BLaER1 treated with 17β-estradiol and CSF1 and Interleukin-3, amounts not matched to agents 10 nM and 100 nM (cell line): ENCODE measurements around the gene KCNC3.
A peak's percentile ranks its signal among the peaks of the same experiment; 100 is the strongest.

ENCODE experiments used
- H3K27ac ChIP-seq, 11 experiments: shearing (Covaris generic); formaldehyde crosslinking; 2 replicates each; pipeline ENCODE4 v1.8.1; 2022
- H3K27me3 ChIP-seq, 11 experiments: shearing (Covaris generic); formaldehyde crosslinking; 2 replicates each; pipeline ENCODE4 v1.8.1; 2022
- H3K36me3 ChIP-seq, 11 experiments: shearing (Covaris generic); formaldehyde crosslinking; 2 replicates each; pipeline ENCODE4 v1.8.1; 2022
- H3K4me1 ChIP-seq, 10 experiments: shearing (Covaris generic); formaldehyde crosslinking; 2 replicates each; pipeline ENCODE4 v1.8.1; 2022
- H3K4me2 ChIP-seq, 11 experiments: shearing (Covaris generic); formaldehyde crosslinking; 2 replicates each; pipeline ENCODE4 v1.8.1; 2022
- H3K4me3 ChIP-seq, 10 experiments: shearing (Covaris generic); formaldehyde crosslinking; 2 replicates each; pipeline ENCODE4 v1.8.1; 2022
- H3K9ac ChIP-seq, 11 experiments: shearing (Covaris generic); formaldehyde crosslinking; 2 replicates each; pipeline ENCODE4 v1.8.1; 2022
- H3K9me3 ChIP-seq, 11 experiments: shearing (Covaris generic); formaldehyde crosslinking; replicated peaks in 1 of 11; 2 replicates each; pipeline ENCODE4 v1.8.1; 2022
- H4K20me1 ChIP-seq, 11 experiments: shearing (Covaris generic); formaldehyde crosslinking; 2 replicates each; pipeline ENCODE4 v1.8.1; 2022
- Cebpa-rat ChIP-seq, 11 experiments: shearing (Covaris generic); IDR thresholded peaks; 2 replicates each; pipeline ENCODE4 v1.8.1; 2022

KCNC3 gene

GRCh38 chr19:50314724-50315708, 14.2 kb downstream of the KCNC3 start:
- no peak for TF ChIP-seq Cebpa-rat (IDR thresholded peaks at IDR 0.05)
- peaks cover 83 to 99% (median 98%) of the 10 kb centered on the region in 11 experiments for H3K27me3 ChIP-seq
- no peak overlapping the region for H3K27ac ChIP-seq
- H3K36me3 ChIP-seq: no peaks in the 10 kb centered on the region
- no peaks in the 10 kb centered on the region for H3K9me3 ChIP-seq
- peaks cover 0 to 3% (median 0%) of the 10 kb centered on the region in 10 experiments; a peak in 2 of 20 replicates for H3K4me1 ChIP-seq
- H3K4me3 ChIP-seq: no peak overlapping the region
- no peak overlapping the region for H3K4me2 ChIP-seq
- no peak overlapping the region for H3K9ac ChIP-seq
- peaks cover 0 to 12% (median 0%) of the 10 kb centered on the region in 11 experiments; a peak in 7 of 22 replicates for H4K20me1 ChIP-seq

DNA sequence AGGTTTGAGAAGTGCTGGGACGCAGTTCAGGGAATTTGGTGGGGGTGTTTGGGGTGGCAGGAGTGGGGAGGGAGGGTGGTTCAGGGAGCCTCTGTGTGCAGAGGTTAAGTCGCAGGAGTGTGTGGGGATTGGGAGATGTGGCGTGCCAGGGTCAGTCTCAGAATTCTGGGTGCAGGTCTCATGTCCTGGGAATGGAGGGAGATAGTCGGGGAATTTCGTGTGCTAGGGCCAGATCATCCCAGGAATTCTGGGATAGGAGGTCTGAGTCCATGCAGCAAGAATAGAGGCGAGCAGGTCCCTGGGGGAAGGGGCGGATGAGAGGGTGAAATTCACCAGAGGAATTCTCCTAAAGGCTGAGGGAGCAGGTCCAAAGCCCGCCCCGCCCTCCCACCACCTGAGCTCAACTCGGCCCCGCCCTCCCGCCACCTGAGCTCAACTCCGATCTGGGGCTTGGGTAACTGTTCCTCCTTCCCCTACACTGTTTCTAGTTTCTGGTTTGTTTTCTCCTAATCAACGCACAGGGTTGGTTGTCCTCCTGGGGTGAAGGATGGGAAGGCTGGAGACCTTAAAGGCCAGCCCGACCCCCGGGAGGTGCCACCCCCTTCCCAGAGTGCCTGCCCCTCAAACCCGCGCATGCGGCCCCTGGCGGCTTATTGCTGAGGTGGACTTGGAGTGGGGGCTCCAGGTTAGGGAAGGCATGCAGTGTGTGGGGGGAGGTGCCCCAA, 15.2 kb downstream of the KCNC3 start:
- Histone ChIP-seq H3K27ac (no peak overlapping the region), H3K27me3 (peaks cover 89 to 100% (median 100%) of the 10 kb centered on the region in 11 experiments), H3K9me3 (no peaks in the 10 kb centered on the region), H4K20me1 (peaks cover 0 to 20% (median 0%) of the 10 kb centered on the region in 11 experiments; a peak in 8 of 22 replicates), H3K4me1 (peaks cover 0 to 3% (median 0%) of the 10 kb centered on the region in 10 experiments; a peak in 2 of 20 replicates), H3K36me3 (no peaks in the 10 kb centered on the region), H3K4me3 (no peak overlapping the region), H3K9ac (no peak overlapping the region), H3K4me2 (no peak overlapping the region)
- TF ChIP-seq Cebpa-rat (IDR thresholded peaks at IDR 0.05): no peak

- Histone ChIP-seq H3K36me3 (no peaks in the 10 kb centered on the region), H3K4me2 (no peak overlapping the region), H3K27ac (no peak overlapping the region), H3K4me1 (peaks cover 0 to 3% (median 0%) of the 10 kb centered on the region in 10 experiments; a peak in 2 of 20 replicates), H3K9me3 (no peaks in the 10 kb centered on the region), H3K27me3 (peaks cover 91 to 100% (median 100%) of the 10 kb centered on the region in 11 experiments), H3K4me3 (no peak overlapping the region), H4K20me1 (peaks cover 0 to 26% (median 0%) of the 10 kb centered on the region in 11 experiments; a peak in 8 of 22 replicates), H3K9ac (no peak overlapping the region)
- TF ChIP-seq Cebpa-rat (IDR thresholded peaks at IDR 0.05): no peak
These were observed 16.0 kb downstream of the KCNC3 start for GRCh38 chr19:50312967-50313811.

DNA sequence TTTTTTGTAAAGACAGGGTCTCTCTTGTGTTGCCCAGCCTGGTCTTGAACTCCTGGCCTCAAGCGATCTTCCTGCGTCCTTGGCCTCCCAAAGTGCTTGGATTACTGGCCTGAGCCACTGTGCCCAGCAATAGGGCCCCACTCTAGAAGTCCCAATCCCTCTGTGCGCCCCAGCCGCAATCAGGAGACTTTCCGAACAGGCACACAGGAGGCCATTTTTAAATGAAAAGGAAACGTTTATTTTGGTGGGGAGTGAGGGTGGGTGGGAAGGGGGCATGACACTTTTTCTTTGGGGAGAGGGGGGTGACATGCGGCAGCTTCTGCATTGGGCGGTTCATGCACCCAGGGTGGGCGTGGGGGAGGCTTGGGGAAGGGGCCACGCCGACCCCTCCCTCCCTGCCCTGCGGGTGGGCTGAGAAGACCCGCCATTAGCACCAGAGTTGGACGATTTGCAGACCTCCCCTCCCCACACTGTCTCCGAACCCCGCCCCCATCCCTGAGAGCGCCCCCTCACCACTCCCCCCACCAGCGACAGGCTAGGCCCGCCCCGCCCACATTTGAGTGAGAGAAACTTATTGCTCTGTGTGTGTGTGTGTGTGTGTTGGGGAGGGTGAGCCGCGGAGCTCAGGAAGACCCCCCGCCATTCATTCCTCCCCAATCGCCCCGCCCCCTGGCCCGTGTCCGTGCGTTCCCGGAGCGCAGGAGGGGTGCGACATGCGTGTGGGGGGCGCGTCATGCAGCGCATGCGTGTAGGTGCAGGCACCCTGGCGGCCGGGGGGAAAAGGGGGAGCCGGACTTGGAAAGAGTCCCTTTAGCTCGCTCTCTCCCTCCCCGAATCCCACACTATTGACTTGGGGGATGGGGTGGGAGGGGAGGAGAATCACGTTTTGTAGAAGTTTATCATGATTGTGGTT, 17.2 kb downstream of the KCNC3 start:
- Histone ChIP-seq H3K4me2 (no peak overlapping the region), H3K9ac (no peak overlapping the region), H3K27ac (no peak overlapping the region), H3K27me3 (peaks cover 87 to 100% (median 99%) of the 10 kb centered on the region in 11 experiments), H3K36me3 (no peaks in the 10 kb centered on the region), H4K20me1 (peaks cover 0 to 29% (median 0%) of the 10 kb centered on the region in 11 experiments; a peak in 8 of 22 replicates), H3K4me1 (peaks cover 0 to 3% (median 0%) of the 10 kb centered on the region in 10 experiments; a peak in 2 of 20 replicates), H3K4me3 (no peak overlapping the region), H3K9me3 (no peaks in the 10 kb centered on the region)
- TF ChIP-seq Cebpa-rat (IDR thresholded peaks at IDR 0.05): no peak

- Histone ChIP-seq H3K27ac (no peak overlapping the region), H3K9ac (no peak overlapping the region), H3K9me3 (no peaks in the 10 kb centered on the region), H3K4me2 (no peak overlapping the region), H3K4me3 (no peak overlapping the region), H3K27me3 (peaks cover 78 to 99% (median 91%) of the 10 kb centered on the region in 11 experiments), H3K4me1 (no peaks in the 10 kb centered on the region; a peak in 1 of 20 replicates), H4K20me1 (peaks cover 0 to 31% (median 0%) of the 10 kb centered on the region in 11 experiments; a peak in 8 of 22 replicates), H3K36me3 (no peaks in the 10 kb centered on the region)
- TF ChIP-seq Cebpa-rat (IDR thresholded peaks at IDR 0.05): 0 out of 22 replicates have a peak, but pooled peaks of 1 of the 11 experiments have one; percentile 6
These were observed 18.3 kb downstream of the KCNC3 start for GRCh38 chr19:50310759-50311465.

- peaks cover 65 to 86% (median 78%) of the 10 kb centered on the region in 11 experiments for H3K27me3 ChIP-seq
- H3K27ac ChIP-seq: no peak overlapping the region
- TF ChIP-seq Cebpa-rat (IDR thresholded peaks at IDR 0.05): no peak
- H3K36me3 ChIP-seq: no peaks in the 10 kb centered on the region
- peaks cover 0 to 31% (median 0%) of the 10 kb centered on the region in 11 experiments; a peak in 8 of 22 replicates for H4K20me1 ChIP-seq
- no peak overlapping the region for H3K4me3 ChIP-seq
- H3K4me2 ChIP-seq: no peak overlapping the region
- no peaks in the 10 kb centered on the region for H3K9me3 ChIP-seq
- H3K4me1 ChIP-seq: no peaks in the 10 kb centered on the region
- H3K9ac ChIP-seq: no peak overlapping the region
These were observed 19.6 kb downstream of the KCNC3 start for GRCh38 chr19:50309396-50310125.

GRCh38 chr19:50308991-50309390, 20.2 kb downstream of the KCNC3 start:
- no peak overlapping the region for H3K4me2 ChIP-seq
- peaks cover 0 to 31% (median 0%) of the 10 kb centered on the region in 11 experiments; a peak in 8 of 22 replicates for H4K20me1 ChIP-seq
- no peak overlapping the region for H3K9ac ChIP-seq
- no peak for TF ChIP-seq Cebpa-rat (IDR thresholded peaks at IDR 0.05)
- H3K36me3 ChIP-seq: no peaks in the 10 kb centered on the region
- H3K4me1 ChIP-seq: no peaks in the 10 kb centered on the region
- H3K9me3 ChIP-seq: no peaks in the 10 kb centered on the region; a peak in 1 of 22 replicates
- no peak overlapping the region for H3K27ac ChIP-seq
- H3K27me3 ChIP-seq: peaks cover 60 to 80% (median 72%) of the 10 kb centered on the region in 11 experiments
- H3K4me3 ChIP-seq: no peak overlapping the region
